NCI-H1436 treated with DMSO at 0.1 percent for 48 hours (cell line): ENCODE results near the gene STAT3.
"Not testable (repeated sequence)": the region's sequence is repeated elsewhere in the genome, so short reads cannot be mapped to it uniquely, and the experiment has no call there.

Source experiments
- DNase-seq: peaks from one replicate; lab custom pipeline; 2025; lab: John Stamatoyannopoulos, UW

The STAT3 gene

GRCh38 chr17:42409523-42410318 lies 21.5 kb upstream of the STAT3 start:
- DNase-seq = no peak

DNA sequence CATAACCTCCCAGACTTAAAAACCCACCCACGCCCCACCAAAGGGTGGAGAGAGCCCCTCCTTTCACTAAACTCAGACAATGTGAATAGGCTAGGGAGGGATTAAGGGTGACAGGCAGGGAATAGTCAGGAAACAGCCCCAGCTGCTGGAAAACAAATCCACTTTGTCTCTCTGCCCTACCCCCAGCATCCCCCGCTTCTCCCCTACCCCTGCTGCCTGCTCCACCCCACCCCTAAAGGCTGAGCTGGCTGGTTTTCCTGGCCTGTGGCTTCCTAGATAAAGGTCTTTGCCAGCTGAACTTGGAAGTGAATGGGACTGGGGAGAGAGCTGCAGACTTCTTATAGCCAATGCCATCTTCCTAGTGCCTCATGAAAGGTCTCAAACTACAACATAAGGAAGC lies 19.8 kb upstream of the STAT3 start:
- no peak for DNase-seq

DNA sequence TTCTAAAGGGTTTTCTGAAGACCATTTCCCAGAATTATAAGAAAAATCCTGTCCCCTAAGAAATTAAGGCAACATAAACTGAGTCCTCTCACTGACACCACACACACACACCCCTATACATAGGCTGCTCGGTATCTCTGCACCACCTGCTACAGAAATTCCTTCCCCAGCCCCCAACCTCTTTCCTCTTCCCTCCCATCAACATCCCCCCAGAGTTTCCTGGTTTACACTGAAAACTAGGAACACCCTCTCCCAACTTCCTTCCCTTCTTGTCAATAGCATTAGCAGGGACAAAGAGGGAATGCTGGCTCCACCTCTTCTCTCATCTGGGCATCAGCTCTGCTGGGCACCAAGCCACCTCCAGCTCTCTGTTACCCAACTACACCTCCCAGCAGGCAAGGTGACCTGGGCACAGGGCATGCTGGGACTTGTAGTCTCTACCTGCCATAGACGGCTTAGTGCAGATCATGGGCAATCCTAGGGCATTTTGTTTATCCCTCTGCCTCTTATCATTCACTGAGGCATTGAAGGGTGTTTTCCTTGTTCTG lies 19.1 kb upstream of the STAT3 start:
- peak; percentile 64 for DNase-seq

DNA sequence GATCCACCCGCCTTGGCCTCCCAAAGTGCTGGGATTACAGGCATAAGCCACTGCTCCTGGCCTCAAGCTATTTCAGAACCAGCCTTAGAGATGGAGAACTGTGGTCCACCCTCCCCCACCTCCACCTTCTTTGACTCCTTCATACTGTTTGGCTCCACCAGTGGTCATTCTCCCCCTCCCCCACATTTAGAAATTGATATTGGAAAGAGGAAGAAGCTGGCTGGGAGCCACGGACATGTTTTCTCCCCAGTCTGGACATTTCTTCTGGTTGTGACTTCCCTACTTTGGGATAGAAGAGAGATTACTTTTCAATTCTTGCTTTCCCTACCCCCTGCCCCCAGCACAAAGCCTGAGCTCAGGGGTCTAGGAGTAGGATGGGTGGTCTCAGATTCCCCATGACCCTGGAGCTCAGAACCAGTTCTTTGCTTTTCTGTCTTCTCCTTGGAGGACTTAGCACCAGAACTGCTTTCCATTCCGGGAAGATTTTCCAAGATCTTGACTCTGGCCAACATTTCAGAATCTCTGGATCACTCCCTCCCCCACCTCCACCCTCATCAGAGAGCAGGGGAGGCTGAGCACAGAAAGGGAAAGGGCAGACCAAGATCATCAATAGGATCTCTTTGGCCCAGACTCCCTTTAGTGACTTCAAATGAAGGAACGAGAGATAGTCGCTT lies 18.5 kb upstream of the STAT3 start:
- DNase-seq = no peak

DNA sequence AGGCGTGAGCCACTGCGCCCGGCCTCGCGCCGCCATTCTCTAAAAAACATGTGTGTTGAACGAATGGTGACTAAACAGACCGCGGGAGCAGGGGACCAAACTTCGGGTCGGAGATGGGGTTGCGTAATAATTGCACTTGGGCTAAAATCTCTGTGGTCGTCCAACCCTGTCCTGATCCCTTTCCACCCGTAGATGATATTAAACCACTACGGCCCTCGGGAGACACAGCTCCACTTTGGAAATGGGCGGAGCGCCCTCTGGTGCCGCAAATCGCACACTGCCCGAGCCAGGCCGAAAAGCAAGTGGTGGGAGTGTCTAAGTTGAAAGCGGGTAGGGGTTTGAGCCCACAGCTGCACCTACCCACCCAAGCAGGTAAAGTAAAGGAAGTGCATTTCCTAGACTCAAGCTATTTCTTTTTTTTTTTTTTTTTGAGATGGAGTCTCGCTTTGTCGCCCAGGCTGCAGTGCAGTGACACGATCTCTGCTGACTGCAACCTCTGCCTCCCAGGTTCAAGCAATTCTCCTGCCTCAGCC lies 17.8 kb upstream of the STAT3 start:
- DNase-seq = no peak

- no peak for DNase-seq
Measured at GRCh38 chr17:42405076-42405475, 16.8 kb upstream of the STAT3 start.

DNA sequence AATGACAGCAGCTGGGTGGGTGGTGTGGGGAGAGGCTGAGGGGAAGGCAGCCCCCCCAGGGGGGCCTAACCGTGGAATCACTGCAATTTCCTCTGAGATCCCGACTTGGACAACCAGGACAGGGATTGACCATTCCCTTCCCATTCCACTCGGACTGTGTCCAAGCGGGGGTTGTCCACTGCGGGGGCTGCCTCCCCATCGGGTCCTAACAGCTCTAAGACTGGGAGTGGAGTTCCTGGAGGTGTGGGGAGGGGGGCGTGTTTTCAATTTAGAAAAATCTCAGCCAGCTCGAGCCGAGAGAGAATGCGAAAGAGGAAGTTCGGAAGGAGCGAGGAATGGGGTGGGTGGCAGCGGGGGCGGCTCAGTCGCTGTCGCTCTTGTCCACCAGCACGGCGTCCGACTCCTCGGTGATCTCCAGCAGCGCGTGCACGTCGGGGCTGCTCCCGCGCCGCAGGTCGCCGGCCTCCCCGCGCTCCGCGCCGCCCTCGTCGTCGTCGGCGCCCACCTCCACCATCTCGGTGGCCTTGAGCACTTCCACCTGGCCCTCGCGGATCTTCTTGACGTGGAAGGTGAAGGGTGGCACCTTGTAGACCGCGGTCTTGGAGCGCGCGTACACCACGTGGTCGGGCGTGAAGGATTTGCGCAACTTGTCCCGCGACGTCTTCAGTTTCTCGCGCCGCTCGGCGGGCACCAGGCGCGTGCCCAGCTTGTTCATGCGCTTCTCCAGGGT lies 16.2 kb upstream of the STAT3 start:
- no peak for DNase-seq

DNA sequence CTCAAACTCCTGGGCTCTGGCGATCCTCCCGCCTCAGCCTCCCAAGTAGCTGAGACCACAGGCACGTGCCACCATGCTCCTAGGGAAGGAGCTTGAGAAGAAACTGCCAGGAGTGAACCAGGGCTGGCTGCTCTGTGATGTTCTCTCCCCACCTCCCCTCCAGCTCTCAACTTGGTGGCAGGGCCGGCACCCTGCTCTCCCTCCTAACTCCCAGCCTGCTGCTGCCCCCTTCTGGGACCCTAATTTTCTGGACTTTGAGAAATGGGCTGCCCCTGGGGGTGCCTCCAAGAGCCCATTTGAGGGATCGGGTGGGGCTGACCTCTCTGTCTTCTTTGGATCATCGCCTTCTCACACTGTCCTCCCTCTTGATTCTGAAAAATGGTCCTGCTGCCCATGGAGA lies 14.9 kb upstream of the STAT3 start:
- DNase-seq = no peak

DNA sequence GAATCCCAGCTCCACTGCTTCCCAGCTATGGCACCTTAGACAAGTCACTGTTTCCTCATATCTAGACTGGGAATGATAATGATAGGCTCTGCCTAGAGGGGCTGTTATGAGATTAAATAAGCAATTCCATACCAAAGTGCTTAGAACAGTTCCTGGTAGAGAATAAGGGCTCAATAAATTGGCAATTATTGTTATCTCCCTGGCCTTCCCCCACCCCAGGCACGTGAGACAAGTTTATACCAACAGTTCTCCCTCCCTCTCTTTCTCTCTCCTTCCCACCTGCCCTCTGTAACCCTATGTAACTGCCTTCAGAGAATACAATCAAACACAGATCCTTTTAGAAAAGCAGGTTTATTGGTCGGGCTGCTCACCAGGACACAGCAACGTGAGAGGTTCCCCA lies 13.9 kb upstream of the STAT3 start:
- no peak for DNase-seq

- DNase-seq = not testable (repeated sequence)
Measured at GRCh38 chr17:42400844-42401375, 12.7 kb upstream of the STAT3 start.

DNA sequence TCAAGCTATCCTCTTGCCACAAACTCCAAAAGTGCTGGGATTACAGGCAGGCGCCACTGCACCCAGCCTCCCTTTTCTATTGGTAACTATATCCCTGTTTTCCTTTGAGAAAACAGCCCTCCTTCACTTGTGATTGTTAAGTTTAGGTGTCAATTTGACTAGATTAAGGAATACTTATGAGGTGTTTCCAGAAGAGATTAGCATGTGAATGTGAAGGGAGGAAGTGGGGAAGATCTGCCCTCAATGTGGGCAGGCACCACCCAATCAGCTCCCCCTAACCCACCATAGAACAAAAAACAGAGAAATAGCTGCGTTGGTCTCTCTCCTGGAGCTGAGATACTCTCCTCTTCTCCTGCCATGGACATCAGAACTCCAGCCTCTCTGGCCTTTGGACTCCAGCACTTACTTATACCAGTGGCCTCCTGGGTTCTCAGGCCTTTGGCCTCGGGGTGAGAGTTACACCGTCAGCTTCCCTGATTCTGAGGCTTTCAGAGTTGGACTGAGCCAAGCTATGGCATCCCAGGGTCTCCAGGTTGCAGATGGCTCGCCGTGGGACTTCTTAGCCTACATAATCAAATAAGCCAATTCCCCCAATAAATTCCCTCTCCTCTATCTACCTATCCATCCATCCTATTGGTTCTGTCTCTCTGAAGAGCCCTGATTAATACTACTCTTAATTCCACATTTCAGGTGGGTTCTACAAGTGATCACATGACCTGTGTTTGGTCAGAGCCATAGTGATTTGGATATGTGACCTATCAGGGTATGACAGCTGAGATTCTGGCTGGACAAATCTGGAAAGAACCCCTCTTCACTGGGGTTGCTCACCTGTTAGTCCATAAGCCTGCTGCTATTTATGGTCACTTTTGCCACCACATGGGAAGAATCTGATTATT lies 12.0 kb upstream of the STAT3 start:
- no peak for DNase-seq

DNA sequence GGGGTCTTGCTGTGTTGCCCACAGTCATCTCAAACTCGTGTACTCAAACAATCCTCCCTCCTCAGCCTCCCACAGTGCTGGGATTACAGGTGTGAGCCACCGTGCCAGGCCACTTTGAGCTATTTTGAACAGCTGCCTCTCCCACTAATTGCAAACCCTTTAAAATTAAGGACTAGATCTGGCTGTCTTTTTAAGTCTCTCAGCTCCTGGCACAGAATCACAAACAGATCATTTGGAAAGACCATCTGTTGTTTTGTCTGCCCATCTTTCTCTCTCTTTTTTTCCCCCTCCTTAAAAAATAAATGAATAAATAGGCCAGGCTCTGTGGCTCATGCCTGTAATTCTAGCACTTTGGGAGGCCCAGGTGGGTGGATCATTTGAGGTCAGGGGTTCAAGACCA lies 10.9 kb upstream of the STAT3 start:
- no peak for DNase-seq

GRCh38 chr17:42395601-42396000 lies 7.4 kb upstream of the STAT3 start:
- not testable (repeated sequence) for DNase-seq

DNA sequence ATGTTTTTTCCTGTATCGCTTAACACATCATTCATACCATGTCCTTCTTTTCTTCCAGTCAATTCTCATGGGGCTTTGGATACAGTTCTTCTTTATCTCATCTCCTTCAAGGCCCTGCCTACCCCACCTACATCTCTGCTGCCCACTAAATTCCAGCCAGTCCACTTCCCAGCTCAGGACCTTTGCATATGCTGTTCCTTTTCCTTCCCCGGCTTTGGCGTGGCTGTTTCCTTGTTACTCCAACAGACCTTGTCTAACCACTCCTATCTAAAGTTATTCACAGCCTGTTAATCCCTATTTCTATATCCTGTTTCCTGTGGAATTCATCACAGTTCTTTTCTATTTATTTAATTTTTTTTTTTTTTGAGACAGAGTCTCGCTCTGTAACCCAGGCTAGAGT lies 6.6 kb upstream of the STAT3 start:
- DNase-seq = no peak

DNA sequence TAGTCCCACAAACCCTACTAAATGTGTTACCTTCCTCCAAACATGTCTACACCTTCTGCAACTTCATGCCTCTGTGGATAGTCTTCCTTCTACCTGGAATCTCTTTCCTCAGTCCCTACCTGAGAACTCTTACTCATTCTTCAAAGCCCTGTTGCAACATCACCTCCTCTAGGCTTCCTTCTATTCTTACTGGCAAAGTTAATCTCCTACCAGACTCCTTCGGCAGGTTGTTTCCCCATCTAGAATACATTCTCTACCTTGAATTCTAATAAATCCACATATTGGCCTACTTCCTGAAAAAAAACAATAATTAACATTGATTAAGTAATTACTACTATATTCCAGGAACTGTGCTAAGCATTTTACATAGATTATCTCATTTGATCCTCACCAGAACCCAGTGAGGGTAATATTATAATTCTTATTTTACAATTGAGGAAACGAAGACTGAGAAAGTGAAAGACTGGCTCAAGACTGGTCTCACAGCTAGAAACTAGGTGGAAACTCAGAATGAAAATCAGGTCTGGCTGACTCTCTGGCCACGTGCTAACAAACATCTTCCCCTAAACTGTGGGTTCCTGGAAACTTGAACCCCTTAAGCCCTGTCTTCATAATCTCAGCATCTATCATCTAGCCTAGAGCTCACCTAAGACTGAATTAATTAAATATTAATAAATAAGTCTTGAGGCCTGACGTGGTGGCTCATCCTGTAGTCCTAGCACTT lies 4.6 kb upstream of the STAT3 start:
- DNase-seq = no peak

DNA sequence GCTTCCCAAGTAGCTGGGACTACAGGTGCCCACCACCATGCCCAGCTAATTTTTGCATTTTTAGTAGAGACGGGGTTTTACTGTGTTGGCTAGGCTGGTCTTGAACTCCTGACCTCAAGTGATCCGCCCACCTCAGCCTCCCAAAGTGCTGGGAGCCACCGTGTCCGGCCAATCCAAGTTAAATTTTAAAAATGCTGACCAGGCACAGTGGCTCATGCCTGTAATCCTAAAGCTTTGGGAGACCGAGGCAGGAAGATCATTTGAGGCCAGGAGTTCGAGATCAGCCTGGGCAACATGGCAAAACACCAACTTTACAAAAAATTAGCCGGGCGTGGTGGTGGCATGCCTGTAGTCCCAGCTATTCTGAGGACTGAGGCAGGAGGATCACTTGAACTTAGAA lies 3.2 kb upstream of the STAT3 start:
- DNase-seq = not testable (repeated sequence)

DNA sequence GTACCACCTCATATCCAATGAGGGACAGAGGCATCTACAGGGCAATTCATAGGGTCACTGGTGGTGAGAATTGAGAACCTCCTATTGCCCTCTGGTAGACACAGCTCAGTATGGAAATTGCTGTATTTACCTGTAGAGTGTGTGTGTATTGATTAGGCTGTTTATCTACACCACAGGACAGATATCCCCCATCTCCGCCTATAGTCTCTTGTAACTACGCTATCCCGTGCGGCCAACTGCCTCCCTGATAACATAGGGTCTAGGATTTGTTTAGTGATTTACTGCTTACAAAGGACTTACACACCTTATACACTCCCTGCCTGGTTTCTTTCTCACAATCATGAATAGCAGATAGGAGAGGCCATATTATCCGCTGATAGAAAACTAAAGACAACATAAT lies 1.7 kb upstream of the STAT3 start:
- DNase-seq = no peak

GRCh38 chr17:42389135-42389417 lies 834 bp upstream of the STAT3 start:
- no peak for DNase-seq

- no peak for DNase-seq
Measured at GRCh38 chr17:42387661-42388380, 421 bp downstream of the STAT3 start.
